Left lung (tissue), 14 donors: ENCODE results near the gene ATP13A5. TPM values are rescaled to one million over a fixed set of nuclear protein-coding genes. Genes with fewer than 3 reads are reported as not detected.

Source experiments
- ATAC-seq: fragments of 200-7000 bp; cut with Tn5 transposase; one replicate; pipeline ENCODE4 v1.9.1; 2020; ENCODE audit warnings: moderate library complexity
- DNase-seq, 4 donors: peaks; one replicate each; pipeline ENCODE4 v3.0.0-alpha.2; 2013 to 2020
- H3K27ac ChIP-seq, 2 donors: fragments of 200-600 bp; sonication (generic) in 1 of 2; one replicate each; pipeline versions ENCODE4 v1.5.0 to v1.8.0; 2020 to 2021
- H3K27me3 ChIP-seq, 2 donors: fragments of 200-600 bp; sonication (generic) in 1 of 2; one replicate each; pipeline versions ENCODE4 v1.5.0 to v1.8.0; 2020 to 2021
- H3K36me3 ChIP-seq, 2 donors: fragments of 200-600 bp; sonication (generic) in 1 of 2; one replicate each; pipeline versions ENCODE4 v1.5.0 to v1.8.0; 2020 to 2021
- H3K4me1 ChIP-seq, 2 donors: fragments of 200-600 bp; one replicate each; pipeline ENCODE4 v1.8.0; 2021
- H3K4me3 ChIP-seq, 2 donors: fragments of 200-600 bp; sonication (generic) in 1 of 2; one replicate each; pipeline versions ENCODE4 v1.5.0 to v1.8.0; 2020 to 2021; ENCODE audit warnings: mild to moderate bottlenecking in 1 of 2
- H3K9me3 ChIP-seq, 2 donors: fragments of 200-600 bp; sonication (generic) in 1 of 2; one replicate each; pipeline versions ENCODE4 v1.5.0 to v1.8.0; 2020 to 2021
- intact Hi-C, 2 donors: fragments of 100-400 bp; cut with DNase I; formaldehyde crosslinking; loops; one replicate each; pipeline versions ENCODE4 v1.11.2 to v1.14.2; 2022
- long read RNA-seq, 12 donors: library from polyadenylated mRNA in 2 of 12; unstranded in 2 of 12; transcript quantifications; one replicate each; pipeline ENCODE4 v2.0.0 and lab custom pipeline, GENCODE V29; 2019 to 2026
- polyA plus RNA-seq, 6 donors: library from polyadenylated mRNA; unstranded; fragments of 120-200 nt; gene quantifications; one replicate each; pipeline ENCODE4 v1.2.1, GENCODE V29; 2013; ENCODE audit not compliant: insufficient read length in 6 of 6
- total RNA-seq, 2 donors: library from RNA; stranded (reverse); fragmentation: NEBNext Ultra II Directional; extraction: Animal tissue kit (Norgen Biotek cat#: 25700); gene quantifications; one replicate each; pipeline ENCODE4 v1.2.1, GENCODE V29; 2021
- TF ChIP-seq, protein P1 (sequence below), 2 donors: fragments of 200-600 bp; sonication (generic) in 1 of 2; IDR thresholded peaks; one replicate each; pipeline versions ENCODE4 v1.5.0 to v1.8.0; 2021; ENCODE audit warnings: antibody characterized with exemption in 2 of 2
- donor health status: DM: no; HTN: yes; CAD: no.
- donor health status: DM: no; HTN: no; CAD: no.

The ATP13A5 gene, protein sequence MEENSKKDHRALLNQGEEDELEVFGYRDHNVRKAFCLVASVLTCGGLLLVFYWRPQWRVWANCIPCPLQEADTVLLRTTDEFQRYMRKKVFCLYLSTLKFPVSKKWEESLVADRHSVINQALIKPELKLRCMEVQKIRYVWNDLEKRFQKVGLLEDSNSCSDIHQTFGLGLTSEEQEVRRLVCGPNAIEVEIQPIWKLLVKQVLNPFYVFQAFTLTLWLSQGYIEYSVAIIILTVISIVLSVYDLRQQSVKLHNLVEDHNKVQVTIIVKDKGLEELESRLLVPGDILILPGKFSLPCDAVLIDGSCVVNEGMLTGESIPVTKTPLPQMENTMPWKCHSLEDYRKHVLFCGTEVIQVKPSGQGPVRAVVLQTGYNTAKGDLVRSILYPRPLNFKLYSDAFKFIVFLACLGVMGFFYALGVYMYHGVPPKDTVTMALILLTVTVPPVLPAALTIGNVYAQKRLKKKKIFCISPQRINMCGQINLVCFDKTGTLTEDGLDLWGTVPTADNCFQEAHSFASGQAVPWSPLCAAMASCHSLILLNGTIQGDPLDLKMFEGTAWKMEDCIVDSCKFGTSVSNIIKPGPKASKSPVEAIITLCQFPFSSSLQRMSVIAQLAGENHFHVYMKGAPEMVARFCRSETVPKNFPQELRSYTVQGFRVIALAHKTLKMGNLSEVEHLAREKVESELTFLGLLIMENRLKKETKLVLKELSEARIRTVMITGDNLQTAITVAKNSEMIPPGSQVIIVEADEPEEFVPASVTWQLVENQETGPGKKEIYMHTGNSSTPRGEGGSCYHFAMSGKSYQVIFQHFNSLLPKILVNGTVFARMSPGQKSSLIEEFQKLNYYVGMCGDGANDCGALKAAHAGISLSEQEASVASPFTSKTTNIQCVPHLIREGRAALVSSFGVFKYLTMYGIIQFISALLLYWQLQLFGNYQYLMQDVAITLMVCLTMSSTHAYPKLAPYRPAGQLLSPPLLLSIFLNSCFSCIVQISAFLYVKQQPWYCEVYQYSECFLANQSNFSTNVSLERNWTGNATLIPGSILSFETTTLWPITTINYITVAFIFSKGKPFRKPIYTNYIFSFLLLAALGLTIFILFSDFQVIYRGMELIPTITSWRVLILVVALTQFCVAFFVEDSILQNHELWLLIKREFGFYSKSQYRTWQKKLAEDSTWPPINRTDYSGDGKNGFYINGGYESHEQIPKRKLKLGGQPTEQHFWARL
- total RNA-seq (1 to 10 TPM; 1.1 to 1.4 TPM), polyA plus RNA-seq (1 to 10 TPM in 2 of 6 donors, under 1 TPM in 4; 0.36 to 1.1 (median 0.82) TPM)
- long read RNA-seq, donor 1: 0 reads
- long read RNA-seq, donor 2: 0 reads
- long read RNA-seq, donor 3: 0 reads
- long read RNA-seq, donor 4: 0 reads
- long read RNA-seq, donor 5: 0 reads
- long read RNA-seq, donor 6: 0 reads
- long read RNA-seq, donor 7: 0 reads
- long read RNA-seq, donor 8: 0 reads
- long read RNA-seq, donor 9: 0 reads
- long read RNA-seq, donor 10: 0 reads
- long read RNA-seq, donor 11: 0 reads
- long read RNA-seq, donor 12: 0 reads

DNA sequence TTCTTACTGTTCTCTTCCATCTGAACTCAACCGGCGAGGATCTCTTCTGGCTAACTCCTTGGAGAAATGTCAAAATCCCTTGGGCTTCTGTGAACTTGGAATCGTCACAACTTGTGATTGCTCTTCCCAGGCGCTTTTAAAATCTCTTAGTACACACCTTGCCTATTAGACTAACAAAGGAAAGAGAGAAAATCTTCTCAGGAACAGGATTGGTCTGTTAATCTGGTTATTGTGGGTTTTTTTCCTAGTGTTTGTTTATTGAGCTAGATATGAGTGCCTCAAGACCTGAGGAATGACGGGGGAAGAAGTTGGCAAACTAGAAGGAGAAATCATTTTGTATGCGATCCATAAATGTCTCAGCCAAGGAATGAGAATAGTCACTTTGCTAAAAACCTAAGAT lies at the start of gene ATP13A5:
TSS of gene ATP13A5 (minus strand) at position 48 of the 400 bp plus-strand sequence. CDS start at position 20, 28 bp downstream.
- no peak within 1 kb of the TSS for H3K27ac ChIP-seq
- H3K9me3 ChIP-seq: no peaks in the 10 kb centered on the region
- H3K4me1 ChIP-seq: no peaks in the 10 kb centered on the region
- H3K27me3 ChIP-seq: no peaks in the 10 kb centered on the region
- TF ChIP-seq, protein P1, sequence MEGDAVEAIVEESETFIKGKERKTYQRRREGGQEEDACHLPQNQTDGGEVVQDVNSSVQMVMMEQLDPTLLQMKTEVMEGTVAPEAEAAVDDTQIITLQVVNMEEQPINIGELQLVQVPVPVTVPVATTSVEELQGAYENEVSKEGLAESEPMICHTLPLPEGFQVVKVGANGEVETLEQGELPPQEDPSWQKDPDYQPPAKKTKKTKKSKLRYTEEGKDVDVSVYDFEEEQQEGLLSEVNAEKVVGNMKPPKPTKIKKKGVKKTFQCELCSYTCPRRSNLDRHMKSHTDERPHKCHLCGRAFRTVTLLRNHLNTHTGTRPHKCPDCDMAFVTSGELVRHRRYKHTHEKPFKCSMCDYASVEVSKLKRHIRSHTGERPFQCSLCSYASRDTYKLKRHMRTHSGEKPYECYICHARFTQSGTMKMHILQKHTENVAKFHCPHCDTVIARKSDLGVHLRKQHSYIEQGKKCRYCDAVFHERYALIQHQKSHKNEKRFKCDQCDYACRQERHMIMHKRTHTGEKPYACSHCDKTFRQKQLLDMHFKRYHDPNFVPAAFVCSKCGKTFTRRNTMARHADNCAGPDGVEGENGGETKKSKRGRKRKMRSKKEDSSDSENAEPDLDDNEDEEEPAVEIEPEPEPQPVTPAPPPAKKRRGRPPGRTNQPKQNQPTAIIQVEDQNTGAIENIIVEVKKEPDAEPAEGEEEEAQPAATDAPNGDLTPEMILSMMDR (IDR thresholded peaks at IDR 0.05): no peak
- no peaks in the 10 kb centered on the region for H3K36me3 ChIP-seq
- no peak for ATAC-seq
- intact Hi-C loops: no loop called here
- no peak within 1 kb of the TSS for H3K4me3 ChIP-seq
- DNase-seq: no peak

DNA sequence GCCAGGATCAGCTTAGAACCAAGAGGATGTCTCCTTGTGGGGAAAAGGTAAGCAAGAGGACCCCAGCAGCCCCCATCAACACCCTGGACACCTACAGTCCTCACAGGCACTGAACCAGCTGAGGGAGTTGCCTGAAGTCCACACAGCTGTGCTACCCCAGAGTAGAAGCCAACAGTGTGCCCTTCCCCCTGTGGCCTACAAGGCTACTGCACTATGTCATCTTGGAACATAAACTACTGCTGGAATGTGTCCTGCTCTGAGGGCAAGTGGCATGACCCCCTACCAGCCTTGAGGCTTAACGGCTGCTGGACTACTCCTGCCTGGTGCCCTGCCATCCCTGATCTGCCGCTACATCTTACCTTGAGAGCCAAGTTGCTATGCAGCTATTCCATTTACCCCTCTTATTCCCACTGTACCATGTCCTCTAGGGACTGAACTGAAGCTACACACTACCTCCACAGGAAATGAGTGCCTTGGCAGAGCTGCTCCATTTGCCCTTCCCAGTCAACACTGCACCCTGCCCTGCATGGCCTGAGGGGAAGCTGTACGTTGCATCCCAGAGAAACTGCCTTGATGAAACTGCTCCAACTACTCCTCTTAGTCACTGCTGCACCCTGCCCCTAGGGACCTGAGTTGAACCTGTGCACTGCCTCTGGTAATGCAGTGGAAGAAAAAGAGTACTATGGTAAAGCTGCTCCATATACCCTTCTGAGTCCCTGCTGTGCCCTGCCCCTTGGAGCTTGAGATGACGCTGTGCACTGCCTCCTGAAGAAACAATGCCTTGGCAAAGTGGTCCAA lies 40.2 kb upstream of the ATP13A5 start:
- TF ChIP-seq, protein P1 (IDR thresholded peaks at IDR 0.05): no peak

DNA sequence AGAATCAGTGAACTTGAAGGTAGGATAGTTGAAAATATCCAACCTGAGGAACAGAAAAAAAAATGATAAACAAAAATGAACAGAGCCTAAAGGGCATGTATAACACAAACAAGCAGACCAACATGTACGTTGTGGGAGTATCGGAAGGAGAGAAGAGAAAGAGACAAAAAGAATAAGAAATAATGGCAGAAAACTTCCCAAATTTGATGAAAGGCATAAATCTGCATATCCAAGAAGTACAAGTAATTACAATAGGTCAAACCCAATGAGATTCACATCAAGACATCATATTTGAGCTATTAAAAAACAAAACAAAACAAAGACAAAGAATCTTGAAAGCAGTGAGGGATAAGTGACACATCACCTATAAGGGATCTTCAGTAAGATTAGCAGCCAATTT lies 38.1 kb upstream of the ATP13A5 start:
- Histone ChIP-seq H3K36me3 (peaks cover 3 to 6% of the 10 kb centered on the region in 2 donors), H3K27me3 (no peaks in the 10 kb centered on the region), H3K9me3 (peaks cover 0 to 49% of the 10 kb centered on the region in 2 donors), H3K27ac (no peak overlapping the region), H3K4me3 (no peak overlapping the region), H3K4me1 (no peaks in the 10 kb centered on the region)
- no peak for DNase-seq
- TF ChIP-seq, protein P1 (IDR thresholded peaks at IDR 0.05): no peak
- no peak for ATAC-seq
- intact Hi-C loops: no loop called here

More for the DNA sequence above, 40.2 kb upstream of the ATP13A5 start:
- Histone ChIP-seq H3K4me1 (no peaks in the 10 kb centered on the region), H3K9me3 (peaks cover 0 to 41% of the 10 kb centered on the region in 2 donors), H3K36me3 (peaks cover 3 to 6% of the 10 kb centered on the region in 2 donors), H3K27ac (no peak overlapping the region), H3K4me3 (no peak overlapping the region), H3K27me3 (no peaks in the 10 kb centered on the region)
- peak; percentile 27 for ATAC-seq
- intact Hi-C loops: no loop called here
- peak in 1 of 4 donors; percentile 15 for DNase-seq

DNA sequence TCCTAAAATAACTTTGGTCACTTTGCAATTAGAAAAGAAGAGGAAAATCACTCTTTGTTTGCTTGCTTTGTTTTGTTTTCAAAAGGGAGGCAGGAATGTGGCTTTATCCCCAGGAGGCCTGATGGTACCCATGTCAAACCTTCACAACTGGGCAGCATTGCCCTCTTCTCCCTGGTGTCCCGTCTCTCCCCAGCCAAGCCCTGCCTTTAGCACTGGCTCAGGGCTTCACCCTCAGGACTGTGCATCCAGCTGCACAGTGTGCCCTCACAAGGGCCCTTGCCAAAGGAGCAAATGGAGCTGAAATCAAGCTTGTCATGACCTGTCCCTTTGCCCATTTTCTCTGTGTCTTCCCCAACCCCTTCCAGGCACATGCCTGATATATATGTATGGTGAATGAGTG lies 29.1 kb upstream of the ATP13A5 start:
- Histone ChIP-seq H3K36me3 (no peaks in the 10 kb centered on the region), H3K9me3 (peaks cover 0 to under 1% of the 10 kb centered on the region in 2 donors), H3K27ac (no peak overlapping the region), H3K27me3 (no peaks in the 10 kb centered on the region), H3K4me3 (no peak overlapping the region), H3K4me1 (no peaks in the 10 kb centered on the region)
- TF ChIP-seq, protein P1 (IDR thresholded peaks at IDR 0.05): no peak
- intact Hi-C loops: no loop called here
- DNase-seq (no peak), ATAC-seq (no peak)
